ENCODE measurements around the gene BASP1.

- no peak for TF ChIP-seq GATA3 (IDR thresholded peaks at IDR 0.05; ENCODE audit: low read depth, low read length)
- TF ChIP-seq GATA2 (IDR thresholded peaks at IDR 0.05; ENCODE audit: low read depth, low read length), result no peak
Measured at GRCh38 chr5:17233488-17233887, 16.1 kb downstream of the BASP1 start.

Measured in SH-SY5Y (cell line).